Stimulated activated CD4-positive, alpha-beta T cell treated with anti-CD3 and anti-CD28 coated beads, Interleukin-15, amount 100 ng/mL, for 24 hours (primary cell): ENCODE measurements around the gene JAKMIP3.

Experiments used
- DNase-seq: peaks from one replicate; pipeline ENCODE4 v3.0.0-alpha.2; 2020

Gene JAKMIP3

DNA sequence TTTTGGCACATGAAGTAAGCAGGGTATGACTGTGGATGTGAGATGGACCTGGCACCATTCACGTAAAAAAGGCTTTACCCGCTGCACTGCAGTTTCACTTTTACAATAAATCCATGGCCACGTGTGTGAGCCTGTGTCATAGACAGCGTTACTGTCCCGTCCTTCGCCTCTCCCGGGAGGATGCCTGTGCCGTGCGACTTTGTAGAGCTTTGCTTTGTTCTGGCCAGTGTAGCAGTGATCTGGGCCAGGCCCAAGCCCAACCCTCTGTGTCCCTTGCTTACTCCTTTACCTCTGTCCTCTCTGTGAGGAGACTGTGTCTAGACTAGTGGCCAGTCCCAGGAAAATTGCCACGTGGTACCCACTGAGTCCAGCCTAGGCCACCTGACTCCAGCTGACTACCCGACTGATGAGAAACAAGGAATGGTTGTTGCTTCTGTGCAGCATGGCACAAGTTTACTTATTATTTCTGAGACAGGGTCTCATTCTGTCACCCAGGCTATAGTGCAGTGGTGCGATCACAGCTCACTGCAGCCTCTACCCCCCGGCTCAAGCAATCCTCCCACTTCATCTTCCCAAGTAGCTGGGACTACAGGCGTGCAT lies 48.1 kb downstream of the JAKMIP3 start:
- DNase-seq, result no peak

DNA sequence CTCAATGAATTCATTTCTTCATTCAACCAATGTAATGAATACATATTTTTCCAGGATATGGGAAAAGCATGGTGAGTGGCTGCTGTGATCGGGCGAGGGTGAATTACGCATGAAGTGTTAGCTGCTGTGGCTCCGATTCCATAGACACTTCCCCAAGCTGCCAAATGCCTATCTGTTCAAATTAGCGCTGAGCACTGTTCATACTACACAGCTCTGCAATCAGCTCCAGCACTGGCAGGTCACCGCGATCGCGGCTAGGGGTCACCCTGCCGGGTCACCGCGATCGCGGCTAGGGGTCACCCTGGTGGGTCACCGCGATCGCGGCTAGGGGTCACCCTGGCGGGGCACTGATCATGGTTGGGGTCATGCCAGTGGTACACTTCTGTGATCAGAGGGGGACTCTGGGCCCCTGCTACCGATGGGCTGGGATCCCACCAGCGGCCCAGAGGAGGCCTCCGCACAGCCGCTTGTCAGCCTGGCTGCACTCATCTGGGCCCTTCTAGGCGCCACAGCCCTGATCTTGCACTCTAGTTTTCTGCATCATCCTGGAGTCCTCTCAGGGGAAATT lies 49.3 kb downstream of the JAKMIP3 start:
- DNase-seq, result no peak
